GM12874 (cell line): ENCODE data around the gene CCL17.

Experiments
- TF ChIP-seq, protein P1 (sequence below): IDR thresholded peaks from 2 replicates; pipeline ENCODE4 v1.5.1; 2011; ENCODE audit warnings: low read depth, mild to moderate bottlenecking, control low read depth, low read length, moderate library complexity; ENCODE audit not compliant: insufficient read depth

Gene CCL17

DNA sequence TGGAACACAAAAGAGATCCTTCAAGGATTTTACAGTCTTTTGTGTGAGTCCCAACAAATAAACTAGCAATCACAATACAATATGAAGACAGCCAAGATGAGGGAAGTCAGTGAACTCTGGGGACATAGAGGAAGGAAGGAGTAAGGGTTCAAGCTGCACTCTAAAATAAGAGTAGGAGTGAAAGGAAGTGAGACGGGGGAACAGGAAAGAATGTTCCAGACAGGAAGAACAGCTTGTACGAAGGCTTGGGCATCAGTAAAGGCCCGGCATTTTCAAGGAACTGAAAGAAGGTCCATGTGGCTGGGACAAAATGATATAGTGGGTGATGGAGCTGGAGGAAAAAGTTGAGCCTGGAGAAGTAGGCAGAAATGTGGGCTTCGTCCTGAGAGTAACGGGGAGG is 4.5 kb downstream of the CCL17 start:
- TF ChIP-seq, protein P1, sequence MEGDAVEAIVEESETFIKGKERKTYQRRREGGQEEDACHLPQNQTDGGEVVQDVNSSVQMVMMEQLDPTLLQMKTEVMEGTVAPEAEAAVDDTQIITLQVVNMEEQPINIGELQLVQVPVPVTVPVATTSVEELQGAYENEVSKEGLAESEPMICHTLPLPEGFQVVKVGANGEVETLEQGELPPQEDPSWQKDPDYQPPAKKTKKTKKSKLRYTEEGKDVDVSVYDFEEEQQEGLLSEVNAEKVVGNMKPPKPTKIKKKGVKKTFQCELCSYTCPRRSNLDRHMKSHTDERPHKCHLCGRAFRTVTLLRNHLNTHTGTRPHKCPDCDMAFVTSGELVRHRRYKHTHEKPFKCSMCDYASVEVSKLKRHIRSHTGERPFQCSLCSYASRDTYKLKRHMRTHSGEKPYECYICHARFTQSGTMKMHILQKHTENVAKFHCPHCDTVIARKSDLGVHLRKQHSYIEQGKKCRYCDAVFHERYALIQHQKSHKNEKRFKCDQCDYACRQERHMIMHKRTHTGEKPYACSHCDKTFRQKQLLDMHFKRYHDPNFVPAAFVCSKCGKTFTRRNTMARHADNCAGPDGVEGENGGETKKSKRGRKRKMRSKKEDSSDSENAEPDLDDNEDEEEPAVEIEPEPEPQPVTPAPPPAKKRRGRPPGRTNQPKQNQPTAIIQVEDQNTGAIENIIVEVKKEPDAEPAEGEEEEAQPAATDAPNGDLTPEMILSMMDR: no peak

DNA sequence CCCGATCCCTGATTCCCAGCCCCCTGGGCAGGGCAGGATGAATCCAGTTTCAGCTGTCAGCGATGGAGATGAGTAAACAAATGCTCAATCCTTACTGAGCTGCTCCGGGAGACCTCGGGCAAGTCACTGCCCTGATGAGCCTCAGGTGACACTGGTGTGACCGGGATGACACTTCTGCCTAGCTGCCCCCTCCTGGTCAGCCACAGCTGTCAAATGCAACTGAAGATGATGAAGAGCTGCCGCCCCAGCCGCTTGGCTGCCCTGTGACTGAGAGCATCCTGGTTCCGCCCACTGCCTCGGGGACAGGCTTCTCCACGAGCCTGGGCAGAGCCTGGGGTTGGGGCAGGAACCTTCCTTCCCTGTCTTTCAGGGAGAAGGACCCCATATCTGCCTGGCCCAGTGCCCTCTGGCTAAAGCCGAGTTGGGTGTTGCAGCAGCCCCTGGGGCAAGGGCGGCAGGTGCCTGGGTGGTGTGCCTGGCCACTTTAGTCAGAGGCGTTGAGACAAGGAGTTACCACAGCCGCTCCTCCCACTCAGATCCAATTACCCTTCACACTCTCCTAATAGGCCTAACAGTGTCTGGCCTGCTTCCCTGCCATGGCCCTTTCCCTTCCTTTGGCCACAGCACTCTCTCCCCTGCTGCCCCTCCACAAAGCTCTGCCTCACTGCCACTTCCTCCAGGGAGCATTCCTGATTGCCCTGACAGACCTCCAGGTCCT is 5.5 kb downstream of the CCL17 start:
- TF ChIP-seq, protein P1: 0 out of 2 replicates have a peak, but pooled peaks have one; percentile 1

DNA sequence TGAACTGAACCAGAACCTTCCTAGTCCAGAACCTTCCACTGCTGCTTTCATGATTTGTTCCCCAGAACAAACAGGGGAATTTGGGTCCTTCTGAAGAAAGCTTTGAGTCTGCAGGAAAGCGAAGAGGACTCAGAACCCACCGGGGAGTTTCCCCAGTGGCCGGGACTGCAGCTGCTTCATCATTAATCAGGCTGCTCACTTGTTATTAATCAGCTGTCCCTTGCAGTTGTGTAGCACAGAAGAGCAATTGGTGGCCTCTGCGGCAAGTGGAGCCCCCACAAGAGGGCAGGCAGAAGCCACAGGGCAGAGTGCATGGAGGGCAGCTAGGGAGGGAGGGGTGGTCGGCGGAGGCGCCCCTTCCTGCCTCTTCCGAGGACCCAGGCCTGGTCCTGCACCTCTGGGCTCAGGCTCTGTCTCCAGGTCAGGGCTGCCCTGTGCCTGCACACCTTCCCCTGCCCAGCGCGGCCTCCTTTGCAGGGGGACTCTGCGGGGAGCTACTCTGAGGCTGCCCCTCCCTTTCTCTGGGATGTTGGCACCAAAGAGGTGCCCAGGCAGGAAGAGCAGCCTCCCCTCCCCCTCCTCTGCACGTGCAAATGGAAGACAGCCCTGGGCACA is 6.9 kb downstream of the CCL17 start:
- TF ChIP-seq, protein P1: no peak

DNA sequence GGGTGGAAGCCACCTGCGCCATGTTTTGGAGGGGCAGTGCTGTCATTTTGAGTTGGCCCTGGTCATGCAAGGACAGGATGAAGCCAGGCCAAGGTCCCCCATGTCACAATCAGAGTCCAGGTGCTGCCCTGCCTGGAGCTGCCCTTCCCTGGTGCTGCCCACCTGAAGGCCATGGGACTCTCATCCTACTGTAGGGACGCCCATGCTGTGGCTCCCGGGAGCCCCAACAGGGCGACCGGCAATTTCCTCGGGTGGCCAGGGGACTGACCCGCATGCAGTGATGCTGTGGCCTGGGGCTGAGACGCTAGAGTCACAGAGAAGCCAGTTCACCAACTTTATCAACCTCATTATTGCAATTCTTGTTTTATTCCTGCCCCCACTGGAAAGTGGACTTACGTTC is 8.0 kb downstream of the CCL17 start:
- TF ChIP-seq, protein P1: no peak

DNA sequence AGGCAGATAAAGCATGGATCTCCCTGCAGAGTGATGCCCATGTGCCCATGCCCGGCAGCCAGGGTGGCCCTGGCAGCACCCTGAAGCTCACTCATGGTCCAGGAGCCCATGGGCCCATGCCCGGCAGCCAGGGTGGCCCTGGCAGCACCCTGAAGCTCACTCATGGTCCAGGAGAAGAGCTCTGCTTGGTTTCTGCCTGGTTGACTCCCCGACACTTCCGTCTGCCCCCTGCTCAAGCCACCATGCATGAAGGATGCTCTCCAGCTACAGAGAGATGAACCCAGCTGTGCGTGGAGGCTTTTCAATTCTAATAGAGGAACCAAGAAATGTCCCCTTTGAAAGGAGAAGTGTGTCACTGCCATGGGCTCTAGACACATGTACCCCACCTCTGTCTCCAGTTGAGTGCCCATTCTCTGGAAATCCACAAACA is 8.7 kb downstream of the CCL17 start:
- TF ChIP-seq, protein P1: no peak

DNA sequence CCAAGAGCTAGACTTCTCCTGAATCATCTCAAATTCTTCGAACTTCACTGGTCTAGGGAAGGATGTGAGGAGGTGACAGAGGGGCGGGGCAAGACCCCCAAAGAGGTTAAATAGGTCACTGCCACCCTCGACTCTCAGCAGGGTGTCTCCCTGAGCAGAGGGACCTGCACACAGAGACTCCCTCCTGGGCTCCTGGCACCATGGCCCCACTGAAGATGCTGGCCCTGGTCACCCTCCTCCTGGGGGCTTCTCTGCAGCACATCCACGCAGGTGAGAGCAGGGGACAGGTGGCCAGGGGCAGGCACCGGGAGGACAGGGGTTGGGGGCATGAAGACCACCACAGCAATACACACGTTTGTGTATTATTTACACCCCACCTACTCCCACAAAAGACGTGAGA is 9.2 kb downstream of the CCL17 start:
- TF ChIP-seq, protein P1: no peak

DNA sequence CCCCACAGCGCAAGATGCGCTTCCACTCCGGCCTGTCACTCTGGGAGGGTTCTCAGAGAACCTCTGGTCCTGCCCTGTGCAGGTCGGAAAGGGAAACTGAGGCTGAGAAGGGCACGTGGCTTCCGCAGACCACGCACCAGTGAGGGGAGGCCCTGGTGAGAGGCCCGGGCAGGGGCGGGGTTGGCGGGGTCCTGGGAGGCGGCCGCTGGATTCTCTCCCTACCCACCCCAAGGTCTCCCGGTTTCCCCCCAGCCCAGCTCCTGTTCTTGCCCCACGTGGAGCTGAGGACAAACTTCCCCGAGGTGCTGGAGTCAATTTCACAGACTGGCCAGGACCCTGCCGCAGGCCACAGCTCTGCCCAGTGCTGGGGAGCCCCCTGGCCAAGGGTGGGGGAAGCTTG is 11.5 kb downstream of the CCL17 start:
- TF ChIP-seq, protein P1: no peak
